Fibroblast of the conjunctiva (primary cell): ENCODE data around the gene CXCL14.
"Not testable (repeated sequence)": the region's sequence is repeated elsewhere in the genome, so short reads cannot be mapped to it uniquely, and the experiment has no call there.

Experiments
- DNase-seq: peaks from one replicate; pipeline ENCODE4 v3.0.0-alpha.2; 2010; ENCODE audit warnings: low read depth

Gene CXCL14

DNA sequence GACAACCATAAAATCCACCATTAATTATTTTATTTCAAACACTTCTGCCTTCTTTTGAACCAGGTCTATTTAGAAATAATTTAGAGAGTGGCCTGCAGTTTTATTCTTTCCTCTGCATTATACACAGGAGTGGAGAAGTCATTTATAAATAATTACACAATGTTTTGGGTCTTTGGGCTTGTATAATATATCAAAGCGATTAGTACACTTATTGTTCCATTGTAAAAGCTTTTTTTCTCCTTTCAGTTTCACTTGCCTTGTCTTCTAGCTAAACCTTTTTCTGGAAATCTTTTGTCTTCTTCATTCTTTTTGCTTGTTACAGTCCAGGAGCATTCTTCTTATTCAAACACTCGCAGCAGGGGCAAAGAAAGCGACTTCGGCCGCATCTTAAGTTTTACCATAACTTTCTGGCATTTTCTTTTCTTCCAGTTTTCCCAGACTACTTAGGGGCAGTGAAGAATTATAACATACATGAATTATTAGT is 35.7 kb downstream of the CXCL14 start:
- no peak for DNase-seq

DNA sequence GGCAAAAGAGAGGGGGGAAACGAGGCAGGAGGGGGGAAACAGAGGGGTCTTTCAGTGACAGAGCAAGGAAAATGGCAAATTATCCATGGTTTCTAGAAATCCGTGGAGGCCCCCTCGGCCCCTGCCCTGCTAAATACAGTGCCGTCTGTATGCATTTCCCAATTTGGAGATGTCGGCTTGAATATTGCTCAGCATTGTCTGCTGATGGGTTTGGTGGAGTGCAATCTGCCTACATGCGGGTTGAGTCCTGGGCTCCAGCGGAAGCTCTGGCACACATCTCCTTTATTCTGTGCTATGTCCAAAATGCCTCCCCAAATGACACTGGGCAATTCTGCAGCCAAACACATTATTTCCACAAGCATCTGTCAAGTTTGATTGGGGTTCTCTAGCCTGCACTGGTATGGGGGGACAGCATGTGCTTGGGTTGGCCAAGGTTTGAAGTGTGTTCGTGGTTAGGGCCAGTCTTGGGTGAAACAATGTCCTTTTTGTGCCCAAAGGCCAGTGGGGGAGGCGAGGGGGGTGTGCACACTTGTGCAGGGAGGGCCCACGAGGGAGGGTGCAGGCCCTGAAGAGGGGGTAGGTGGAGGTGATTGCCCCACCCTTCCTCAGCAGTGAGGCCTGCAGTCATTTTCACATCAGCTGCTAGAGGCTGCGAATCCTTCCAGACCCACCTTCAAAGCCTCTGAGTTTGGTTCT is 36.8 kb downstream of the CXCL14 start:
- no peak for DNase-seq

DNA sequence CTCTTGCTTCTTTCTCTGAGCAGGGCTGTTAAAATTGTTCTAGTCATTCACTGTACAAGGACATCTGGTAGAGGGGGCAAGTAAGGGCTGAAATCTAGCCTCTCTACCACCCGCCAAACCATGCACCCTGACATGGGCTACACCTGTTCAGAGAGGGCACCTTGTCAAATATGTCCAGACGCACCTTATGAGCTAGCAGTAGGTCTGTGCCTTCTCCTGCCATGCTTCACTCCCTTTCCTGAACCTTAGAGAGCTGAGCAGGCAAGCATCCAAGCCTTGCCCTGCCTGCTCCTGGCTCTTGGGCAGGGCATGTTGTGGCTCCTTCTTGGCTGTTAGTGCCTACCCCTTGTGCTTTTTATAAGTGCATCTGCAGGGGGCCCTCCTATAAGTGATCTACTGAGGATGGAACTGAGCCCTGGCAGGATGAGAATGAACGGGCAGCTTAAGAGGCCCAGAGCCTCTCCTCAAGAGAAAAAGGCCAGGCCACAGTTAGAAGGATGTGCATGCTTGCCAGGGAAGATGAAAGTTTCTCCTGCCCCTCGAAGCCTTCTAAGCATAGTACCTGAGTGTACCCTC is 39.3 kb downstream of the CXCL14 start:
- DNase-seq: no peak

DNA sequence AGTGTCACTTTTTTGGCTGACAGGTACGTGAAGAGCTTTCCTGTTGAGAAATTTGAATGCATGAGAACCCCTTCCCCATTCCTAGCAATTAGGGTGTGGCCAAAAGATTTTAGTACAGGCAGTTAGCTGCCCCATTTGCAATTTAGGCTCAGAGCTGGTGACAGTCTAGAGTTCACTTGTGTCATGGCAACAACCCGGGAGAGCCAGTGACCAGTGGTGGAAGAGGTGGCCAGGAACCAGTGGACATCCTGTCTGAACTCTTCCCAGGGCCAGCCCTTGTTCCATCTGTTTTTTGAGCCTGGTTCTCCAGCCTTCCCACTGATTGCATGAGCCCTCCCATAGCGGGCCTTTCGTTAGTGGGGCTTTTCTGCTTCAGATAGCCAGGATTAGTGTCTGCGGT is 40.5 kb downstream of the CXCL14 start:
- no peak for DNase-seq

DNA sequence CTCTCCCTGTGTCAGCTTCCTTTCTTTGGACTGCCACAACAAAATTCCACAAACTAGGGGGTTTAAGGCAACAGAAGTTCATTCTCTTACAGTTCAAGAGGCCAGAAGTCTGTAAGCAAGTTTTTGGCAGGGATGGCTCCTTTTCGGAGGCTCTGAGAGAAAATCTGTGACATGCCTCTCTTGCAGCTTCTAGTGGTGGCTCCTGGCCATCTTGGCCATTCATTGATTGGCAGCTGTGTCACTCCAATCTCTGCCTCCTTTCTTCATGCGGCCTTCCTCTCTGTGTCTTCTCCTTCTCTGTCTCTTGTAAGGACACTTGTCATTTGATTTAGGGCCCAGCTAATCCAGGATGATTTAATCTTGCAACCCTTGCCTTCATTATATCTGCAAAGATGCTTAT is 41.0 kb downstream of the CXCL14 start:
- DNase-seq: no peak

DNA sequence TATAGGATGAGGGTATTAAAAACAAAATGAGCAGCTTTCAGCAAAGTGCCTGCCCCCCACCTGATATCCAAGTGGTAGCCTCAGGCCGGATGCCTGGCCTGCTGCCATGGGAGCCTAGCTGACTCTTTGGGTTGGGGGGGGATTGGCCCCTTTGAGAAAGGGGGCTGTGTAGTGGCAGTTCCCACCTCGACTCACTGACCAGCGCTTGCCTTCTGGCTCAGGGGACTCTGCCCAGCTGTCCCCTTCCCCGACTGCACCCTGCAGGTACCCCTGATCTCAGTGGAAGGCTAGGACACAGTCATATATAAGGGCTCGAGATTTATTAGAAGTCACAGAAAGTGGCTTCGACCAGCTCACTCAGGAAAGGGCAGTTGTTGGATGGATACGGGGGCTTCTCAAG is 41.5 kb downstream of the CXCL14 start:
- DNase-seq: no peak

DNA sequence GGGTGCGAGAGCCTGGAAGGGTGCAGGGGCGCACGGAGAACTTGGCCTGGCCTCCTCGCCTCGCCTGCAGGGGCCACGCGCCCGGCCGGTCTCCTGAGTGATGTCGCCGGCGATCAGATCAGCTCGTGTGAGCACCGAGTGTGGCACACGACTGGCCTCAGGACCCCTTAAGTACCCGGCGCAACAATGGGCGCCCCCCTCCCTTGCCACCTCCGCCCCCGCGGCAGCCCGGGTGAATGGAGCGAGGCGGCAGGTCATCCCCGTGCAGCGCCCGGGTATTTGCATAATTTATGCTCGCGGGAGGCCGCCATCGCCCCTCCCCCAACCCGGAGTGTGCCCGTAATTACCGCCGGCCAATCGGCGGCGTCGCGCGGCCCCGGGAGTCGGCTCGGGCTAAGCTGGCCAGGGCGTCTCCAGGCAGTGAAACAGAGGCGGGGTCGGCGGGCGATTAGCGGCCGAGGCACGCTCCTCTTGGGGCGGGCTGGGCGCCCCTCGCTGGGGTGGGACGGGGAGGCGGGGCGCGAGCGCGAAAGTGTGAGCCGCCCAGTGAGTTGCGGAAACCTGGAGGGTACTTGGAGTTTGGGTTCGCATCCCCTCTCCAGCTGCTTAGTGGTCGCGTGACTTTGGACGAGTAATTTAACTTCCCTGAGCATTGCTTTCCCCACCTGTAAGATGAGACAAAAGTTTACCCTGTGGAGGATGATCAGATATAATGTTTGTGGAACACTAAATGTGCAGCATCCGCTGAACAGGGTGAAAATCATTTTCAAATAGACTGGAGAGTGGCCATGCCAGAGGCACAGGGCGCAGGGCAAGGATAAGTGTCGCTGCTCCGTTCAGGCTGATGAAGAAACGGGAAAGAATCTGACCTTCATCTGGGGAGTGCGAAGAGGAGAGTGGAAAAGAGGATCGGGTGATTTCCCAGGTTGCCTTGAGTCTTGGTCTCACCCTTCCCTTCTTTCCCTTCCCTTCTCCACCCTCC is 42.7 kb downstream of the CXCL14 start, which contains the start of gene NEUROG1:
NEUROG1 (minus strand) TSS at position 145 of the 982 bp plus-strand sequence. CDS start 274 bp downstream, outside the sequence.
- DNase-seq: no peak

DNA sequence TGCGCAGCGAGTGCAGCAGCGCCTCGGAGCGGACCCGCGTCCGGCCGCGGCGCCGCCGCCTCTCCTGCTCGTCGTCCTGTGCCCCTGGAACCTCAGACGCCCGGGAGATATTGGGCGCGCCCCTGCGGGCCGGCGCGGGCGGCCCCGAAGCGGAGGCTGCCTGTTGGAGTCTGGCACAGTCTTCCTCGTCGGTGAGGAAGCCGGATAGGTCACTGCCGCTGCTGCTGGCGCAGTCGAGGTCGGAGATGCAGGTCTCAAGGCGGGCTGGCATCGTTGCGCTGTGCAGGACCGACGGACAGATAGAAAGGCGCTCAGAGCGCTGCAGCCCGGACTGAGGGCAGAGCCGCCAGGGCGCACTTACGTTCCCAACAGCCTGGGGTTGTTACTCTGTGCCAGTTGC is 43.4 kb downstream of the CXCL14 start:
- DNase-seq: no peak

DNA sequence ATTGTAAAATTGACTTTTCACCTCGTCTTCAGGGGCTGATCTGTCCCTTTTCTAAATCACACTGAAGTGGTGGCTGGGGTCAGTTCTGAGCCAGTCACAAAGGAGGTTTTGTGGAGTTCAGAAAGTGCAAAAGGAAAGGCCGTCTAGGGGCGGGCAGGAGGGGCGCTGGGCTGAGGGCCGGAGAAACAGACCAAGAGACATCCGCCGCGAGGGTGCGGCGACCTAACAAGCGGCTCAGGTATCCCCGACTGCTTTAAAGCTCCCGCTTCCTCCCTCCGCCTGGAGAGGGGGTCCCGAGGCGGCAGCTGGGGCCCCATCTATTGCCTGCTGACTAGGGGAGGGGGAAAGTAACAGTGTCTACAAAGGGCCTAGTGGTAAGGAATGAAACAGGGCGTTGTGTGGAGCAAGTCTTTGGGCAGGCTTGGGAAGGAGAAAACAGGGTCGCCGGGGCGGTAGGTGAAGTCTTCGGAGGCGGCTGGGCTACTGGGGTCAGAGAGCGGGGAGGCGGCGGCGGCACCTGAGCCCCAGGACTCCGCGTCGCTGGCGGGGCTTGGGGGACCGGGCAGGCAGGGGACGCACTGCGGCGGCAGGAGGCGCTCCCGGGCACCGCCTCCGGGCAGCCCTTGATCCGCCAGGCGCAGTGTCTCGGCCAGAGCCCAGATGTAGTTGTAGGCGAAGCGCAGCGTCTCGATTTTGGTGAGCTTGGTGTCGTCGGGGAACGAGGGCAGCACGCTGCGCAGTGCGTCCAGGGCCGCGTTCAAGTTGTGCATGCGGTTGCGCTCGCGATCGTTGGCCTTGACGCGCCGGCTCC is 44.0 kb downstream of the CXCL14 start:
- DNase-seq: no peak

DNA sequence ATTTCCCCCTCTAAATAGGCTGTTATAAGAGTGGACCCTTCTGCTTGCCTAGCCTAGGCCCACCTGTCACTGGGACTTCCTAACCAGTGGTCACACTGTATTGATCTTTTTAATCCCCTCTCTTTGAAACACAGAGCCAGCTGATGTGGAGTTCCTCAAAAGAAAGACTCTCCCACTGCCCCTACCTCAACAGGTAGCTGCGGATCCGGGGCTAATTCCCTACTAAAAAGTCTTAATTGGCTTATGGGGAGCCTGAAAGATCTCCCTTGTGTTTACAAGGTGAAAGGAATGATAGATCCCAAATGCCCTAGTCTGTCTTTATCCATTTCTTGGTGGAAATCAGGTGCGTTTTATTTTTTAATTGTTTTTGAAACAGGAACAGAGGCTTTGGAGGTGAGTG is 45.0 kb downstream of the CXCL14 start:
- no peak for DNase-seq

DNA sequence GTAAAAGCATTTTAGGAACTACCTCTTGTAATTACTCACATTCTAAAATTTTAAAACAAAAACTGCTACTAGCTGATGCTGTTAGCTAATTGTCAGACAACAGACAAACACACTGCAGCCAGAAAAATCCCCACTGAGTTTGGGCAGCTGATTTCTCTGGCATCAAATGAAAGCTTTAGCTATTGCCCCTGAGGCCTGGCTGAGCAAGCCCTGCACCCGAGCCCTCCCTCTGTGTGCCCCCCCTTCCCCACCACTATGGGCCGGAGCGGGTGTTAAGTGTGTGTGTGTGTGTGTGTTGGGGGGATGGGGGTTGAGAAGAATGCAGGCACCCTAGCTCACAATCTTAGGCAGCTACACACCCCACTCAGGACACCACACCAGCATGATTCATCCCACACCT is 45.5 kb downstream of the CXCL14 start:
- DNase-seq: no peak

DNA sequence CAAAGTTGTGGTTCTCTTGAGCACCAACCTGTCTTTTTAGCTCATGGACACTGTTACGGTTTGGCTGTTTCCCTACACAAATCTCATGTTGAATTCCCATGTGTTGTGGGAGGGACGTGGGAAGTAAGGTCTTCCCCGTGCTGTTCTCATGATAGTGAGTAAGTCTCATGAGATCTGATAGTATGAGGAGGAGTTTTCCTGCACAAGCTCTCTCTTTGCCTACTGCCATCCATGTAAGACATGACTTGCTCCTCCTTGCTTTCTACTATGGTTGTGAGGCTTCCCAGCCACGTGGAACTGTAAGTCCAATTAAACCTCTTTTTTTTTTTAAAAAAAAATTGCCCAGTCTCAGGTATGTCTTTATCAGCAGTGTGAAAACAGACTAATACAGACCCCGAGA is 49.2 kb downstream of the CXCL14 start:
- DNase-seq: not testable (repeated sequence)

DNA sequence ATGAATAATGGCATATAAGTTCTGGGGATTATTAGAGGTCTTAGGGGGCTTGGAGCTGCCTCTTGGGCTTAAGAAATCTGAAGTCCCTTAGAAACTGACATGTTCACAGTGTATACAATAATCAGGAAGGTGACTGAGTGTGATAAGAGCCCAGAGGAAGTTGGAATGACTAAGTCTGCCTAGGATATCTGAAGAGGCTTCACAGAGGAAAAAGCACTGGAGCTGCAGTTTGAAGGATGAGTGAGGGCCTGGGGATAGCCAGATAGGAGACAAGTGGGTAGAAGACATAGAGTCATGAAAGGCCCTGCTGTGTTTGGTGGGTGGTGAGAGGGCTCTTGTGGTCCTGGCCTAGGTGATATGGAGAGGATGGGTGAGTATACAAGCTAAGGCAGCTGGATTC is 51.9 kb downstream of the CXCL14 start:
- no peak for DNase-seq

DNA sequence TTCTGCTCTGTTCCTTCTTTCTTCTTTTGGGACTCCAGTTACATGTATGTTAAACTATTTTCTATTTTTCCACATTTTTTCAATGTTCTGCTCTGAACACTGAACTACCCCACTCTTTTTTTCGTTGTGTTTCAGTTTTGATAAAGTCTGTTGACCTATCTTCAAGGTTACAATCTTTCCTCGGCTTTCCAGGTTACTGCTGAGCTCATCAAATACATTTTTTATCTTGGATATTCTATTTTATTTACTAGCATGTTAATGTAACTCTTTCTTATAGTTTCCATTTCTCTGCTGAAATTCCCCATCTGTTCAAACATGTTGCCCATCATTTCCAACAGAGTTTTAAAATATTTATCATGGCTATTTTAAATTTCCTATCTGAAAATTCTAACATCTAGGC is 56.8 kb downstream of the CXCL14 start:
- no peak for DNase-seq
